Prostate gland (tissue), 2 donors: Measurements from ENCODE around the gene FRMD4A. TPM values are rescaled to one million over a fixed set of nuclear protein-coding genes. Genes with fewer than 3 reads are reported as not detected.

Source experiments
- DNase-seq: peaks from one replicate; pipeline ENCODE4 v3.0.0-alpha.2; 2019; ENCODE audit warnings: low spot score
- H3K27ac ChIP-seq, 2 donors: fragments of 200-600 bp; sonication (generic); 2 replicates each; pipeline ENCODE4 v1.5.1; 2017 to 2019
- H3K27me3 ChIP-seq: fragments of 200-600 bp; sonication (generic); replicated peaks from 2 replicates; pipeline ENCODE4 v1.5.1; 2019; ENCODE audit not compliant: insufficient read depth
- H3K36me3 ChIP-seq, 2 donors: fragments of 200-600 bp; sonication (generic); 1 replicate in 1 of 2; 2 replicates in 1 of 2; pipeline versions ENCODE4 v1.5.1 to v1.8.1; 2017 to 2019
- H3K4me1 ChIP-seq: fragments of 200-600 bp; sonication (generic); replicated peaks from 2 replicates; pipeline ENCODE4 v1.5.1; 2019
- H3K4me3 ChIP-seq, 2 donors: fragments of 200-600 bp; sonication (generic); 2 replicates each; pipeline ENCODE4 v1.5.1; 2017 to 2019
- H3K9me3 ChIP-seq: fragments of 200-600 bp; sonication (generic); 2 replicates; pipeline ENCODE4 v1.5.1; 2017
- POLR2A ChIP-seq: fragments of 450-650 bp; IDR thresholded peaks from one replicate; pipeline ENCODE4 v1.6.1; 2016; ENCODE audit warnings: antibody characterized with exemption, mild to moderate bottlenecking
- POLR2AphosphoS5 ChIP-seq: sonication (generic); formaldehyde crosslinking; IDR thresholded peaks from one replicate; pipeline ENCODE4 v1.6.1; 2017; ENCODE audit warnings: antibody characterized with exemption
- WGBS: methylation state at CpG from one replicate; pipeline ENCODE4 v1.1.5; 2018; 5-methylcytosine and 5-hydroxymethylcytosine counted together
- intact Hi-C: fragments of 100-400 bp; cut with DNase I; formaldehyde crosslinking; loops from one replicate; pipeline ENCODE4 v1.14.2; 2022
- total RNA-seq, 2 donors: library from RNA; depleted of rRNA; stranded (reverse); fragments of >200 nt; gene quantifications; one replicate each; pipeline ENCODE4 v1.1.0, GENCODE V29; 2016
- TF ChIP-seq, protein P1 (sequence below), 4 experiments: fragments of 200-600 bp in 2 of 4; fragments of 450-650 bp in 2 of 4; sonication (generic) in 2 of 4; IDR thresholded peaks; 1 replicate in 3 of 4; 2 replicates in 1 of 4; pipeline ENCODE4 v1.5.1; 2016 to 2019; ENCODE audit warnings: antibody characterized with exemption in 4 of 4, mild to moderate bottlenecking in 2 of 4, moderate library complexity in 2 of 4

Gene FRMD4A
- total RNA-seq, 2 donors from 2014 or later = 38.0 to 53.2 TPM

DNA sequence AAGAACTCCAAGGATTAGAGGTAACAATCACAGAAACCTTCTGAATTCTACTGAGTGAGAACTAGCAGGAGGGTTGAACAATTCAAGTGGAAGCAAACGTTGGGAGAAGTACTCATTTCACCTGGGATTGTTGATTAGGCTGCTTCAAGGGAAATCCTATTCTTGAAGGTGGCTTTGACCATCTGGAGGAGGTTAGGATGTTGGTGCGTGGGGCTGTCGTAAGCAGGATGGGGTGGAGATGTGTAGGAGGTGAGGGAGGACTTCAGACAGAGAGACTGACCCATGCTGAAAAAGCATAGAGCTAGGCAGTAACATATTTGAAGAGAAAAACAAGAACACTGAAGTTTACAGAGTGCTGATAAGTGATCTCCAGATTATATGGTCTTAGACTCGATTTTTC is 147.9 kb downstream of the FRMD4A start:
- Histone ChIP-seq H3K27ac (no peak overlapping the region), H3K36me3 (no peaks in the 10 kb centered on the region), H3K27me3 (no peaks in the 10 kb centered on the region), H3K4me3 (no peak overlapping the region), H3K9me3 (no peaks in the 10 kb centered on the region), H3K4me1 (no peaks in the 10 kb centered on the region)
- WGBS = 58% methylated on average over 4 of the region's 4 CpGs
- no peak for TF ChIP-seq POLR2AphosphoS5
- no peak for TF ChIP-seq POLR2A
- TF ChIP-seq, protein P1, sequence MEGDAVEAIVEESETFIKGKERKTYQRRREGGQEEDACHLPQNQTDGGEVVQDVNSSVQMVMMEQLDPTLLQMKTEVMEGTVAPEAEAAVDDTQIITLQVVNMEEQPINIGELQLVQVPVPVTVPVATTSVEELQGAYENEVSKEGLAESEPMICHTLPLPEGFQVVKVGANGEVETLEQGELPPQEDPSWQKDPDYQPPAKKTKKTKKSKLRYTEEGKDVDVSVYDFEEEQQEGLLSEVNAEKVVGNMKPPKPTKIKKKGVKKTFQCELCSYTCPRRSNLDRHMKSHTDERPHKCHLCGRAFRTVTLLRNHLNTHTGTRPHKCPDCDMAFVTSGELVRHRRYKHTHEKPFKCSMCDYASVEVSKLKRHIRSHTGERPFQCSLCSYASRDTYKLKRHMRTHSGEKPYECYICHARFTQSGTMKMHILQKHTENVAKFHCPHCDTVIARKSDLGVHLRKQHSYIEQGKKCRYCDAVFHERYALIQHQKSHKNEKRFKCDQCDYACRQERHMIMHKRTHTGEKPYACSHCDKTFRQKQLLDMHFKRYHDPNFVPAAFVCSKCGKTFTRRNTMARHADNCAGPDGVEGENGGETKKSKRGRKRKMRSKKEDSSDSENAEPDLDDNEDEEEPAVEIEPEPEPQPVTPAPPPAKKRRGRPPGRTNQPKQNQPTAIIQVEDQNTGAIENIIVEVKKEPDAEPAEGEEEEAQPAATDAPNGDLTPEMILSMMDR (IDR thresholded peaks at IDR 0.05) = no peak
- intact Hi-C loops = no loop called here
- DNase-seq = no peak

DNA sequence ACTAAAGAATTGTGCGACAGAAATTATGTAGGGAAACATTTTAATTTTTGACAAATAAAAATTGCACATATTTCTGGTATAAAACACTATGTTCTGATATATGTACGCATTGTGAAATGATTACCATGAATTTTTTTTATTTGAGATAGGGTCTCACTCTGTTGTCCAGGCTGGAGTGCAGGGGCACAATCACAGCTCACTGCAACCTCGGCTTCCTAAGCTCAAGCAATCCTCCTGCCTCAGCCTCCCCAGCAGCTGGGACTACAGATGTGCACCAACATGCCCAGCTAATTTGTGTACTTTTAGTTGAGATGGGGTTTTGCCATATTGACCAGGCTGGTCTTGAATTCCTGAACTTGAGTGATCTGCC is 149.2 kb downstream of the FRMD4A start:
- no peak for DNase-seq
- no peaks in the 10 kb centered on the region for H3K36me3 ChIP-seq
- no peaks in the 10 kb centered on the region for H3K4me1 ChIP-seq
- no peaks in the 10 kb centered on the region for H3K27me3 ChIP-seq
- no peak overlapping the region for H3K27ac ChIP-seq
- no peaks in the 10 kb centered on the region for H3K9me3 ChIP-seq
- no peak overlapping the region for H3K4me3 ChIP-seq
- no peak for TF ChIP-seq POLR2AphosphoS5
- TF ChIP-seq, protein P1 (IDR thresholded peaks at IDR 0.05) = no peak
- no peak for TF ChIP-seq POLR2A
- 70% methylated on average over 3 of the region's 3 CpGs for WGBS
- intact Hi-C loops = no loop called here

DNA sequence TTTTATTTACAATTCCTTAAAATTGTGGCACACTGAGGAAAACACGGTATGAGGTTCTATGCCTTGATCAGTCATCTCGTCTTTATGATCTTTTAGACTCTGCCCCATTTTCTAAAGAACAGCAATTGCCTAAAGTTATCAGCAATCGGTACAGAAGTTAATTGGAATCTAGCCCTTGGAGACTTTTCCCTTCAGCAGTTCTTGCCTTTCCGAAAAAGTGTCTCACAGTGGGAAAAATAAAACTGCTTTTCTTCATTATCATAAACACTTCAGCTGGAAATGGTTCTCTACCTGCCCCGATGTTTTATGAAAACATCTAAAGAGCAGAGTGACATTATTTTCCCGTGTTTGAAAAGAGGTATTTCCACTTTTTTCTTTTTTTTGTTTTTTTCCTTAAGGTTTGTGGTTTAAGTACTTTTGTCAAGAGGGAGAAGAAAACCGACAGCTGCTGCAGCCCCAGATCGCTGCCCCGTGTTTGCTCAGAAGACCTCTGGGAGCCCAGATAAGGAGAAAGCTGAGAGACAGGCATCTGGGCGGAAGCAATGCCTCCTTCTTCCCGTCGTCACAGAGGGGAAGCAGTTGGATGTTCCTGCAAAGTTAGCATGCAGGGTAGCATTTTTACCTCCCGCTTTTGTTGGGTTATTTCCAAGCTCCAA is 149.7 kb downstream of the FRMD4A start:
- Histone ChIP-seq H3K9me3 (no peaks in the 10 kb centered on the region), H3K4me1 (no peaks in the 10 kb centered on the region), H3K4me3 (no peak overlapping the region), H3K27me3 (no peaks in the 10 kb centered on the region), H3K36me3 (no peaks in the 10 kb centered on the region), H3K27ac (no peak overlapping the region)
- DNase-seq = no peak
- 36% methylated on average over 13 of the region's 13 CpGs for WGBS
- TF ChIP-seq POLR2AphosphoS5 = no peak
- no peak for TF ChIP-seq POLR2A
- TF ChIP-seq, protein P1 (IDR thresholded peaks at IDR 0.05) = no peak
- intact Hi-C loops = no loop called here

- 43% methylated on average over 2 of the region's 2 CpGs for WGBS
- Histone ChIP-seq H3K4me1 (peaks cover 2% of the 10 kb centered on the region), H3K27ac (no peak overlapping the region), H3K36me3 (no peaks in the 10 kb centered on the region), H3K9me3 (no peaks in the 10 kb centered on the region), H3K4me3 (no peak overlapping the region), H3K27me3 (no peaks in the 10 kb centered on the region)
- no peak for TF ChIP-seq POLR2A
- no peak for TF ChIP-seq POLR2AphosphoS5
- TF ChIP-seq, protein P1 (IDR thresholded peaks at IDR 0.05) = no peak
- DNase-seq = no peak
- intact Hi-C loops = no loop called here
Observed at GRCh38 chr10:14179251-14179650, 151.5 kb downstream of the FRMD4A start.
